H1 (cell line): ENCODE data around the gene TPPP3. TPM values are rescaled to one million over a fixed set of nuclear protein-coding genes. Genes with fewer than 3 reads are reported as not detected.

Experiments used
- BRCA1 ChIP-seq: IDR thresholded peaks from 2 replicates; pipeline ENCODE4 v1.6.1; 2012; ENCODE audit warnings: low read depth, low read length, improper control_type of control experiment
- CBX5 ChIP-seq: fragments of 300-800, 300-1000 bp; sonication (generic); IDR thresholded peaks from 2 replicates; pipeline ENCODE4 v1.7.1; 2016; ENCODE audit warnings: antibody characterized with exemption, low read length, low read depth
- CREB1 ChIP-seq: IDR thresholded peaks from 2 replicates; pipeline ENCODE4 v1.6.1; 2012; ENCODE audit warnings: inconsistent platforms
- GTF2F1 ChIP-seq: IDR thresholded peaks from 2 replicates; pipeline ENCODE4 v1.6.1; 2012; ENCODE audit warnings: low read depth, low read length, improper control_type of control experiment, borderline replicate concordance
- HDAC6 ChIP-seq: IDR thresholded peaks from one replicate; pipeline ENCODE4 v1.7.1; 2012; ENCODE audit warnings: low read depth, mild to moderate bottlenecking, inconsistent platforms, low read length, moderate library complexity
- KDM1A ChIP-seq: fragments of 200-600, 300-600 bp; sonication (generic); IDR thresholded peaks from 2 replicates; pipeline ENCODE4 v1.7.1; 2016; ENCODE audit warnings: mild to moderate bottlenecking, low read length, borderline replicate concordance
- PHF8 ChIP-seq: fragments of 200-600 bp; sonication (generic); conservative IDR thresholded peaks from 2 replicates; pipeline ENCODE4 v1.7.1; 2012; ENCODE audit warnings: low read depth, mild to moderate bottlenecking, inconsistent platforms, low read length, moderate library complexity
- POLR2A ChIP-seq, 2 experiments: IDR thresholded peaks; 1 replicate in 1 of 2; 2 replicates in 1 of 2; pipeline ENCODE4 v1.6.1; 2011; ENCODE audit warnings: low read depth in 2 of 2, low read length in 2 of 2, mild to moderate bottlenecking in 2 of 2; ENCODE audit errors: control extremely low read depth in 1 of 2
- POLR2AphosphoS5 ChIP-seq: IDR thresholded peaks from 2 replicates; pipeline ENCODE4 v1.6.1; 2011; ENCODE audit warnings: low read depth, low read length
- RFX5 ChIP-seq: IDR thresholded peaks from 2 replicates; pipeline ENCODE4 v1.6.1; 2011; ENCODE audit warnings: low read depth, low read length, improper control_type of control experiment, borderline replicate concordance
- RNF2 ChIP-seq: fragments of 200-900, 300-1000 bp; sonication (generic); IDR thresholded peaks from 2 replicates; pipeline ENCODE4 v1.7.1; 2016; ENCODE audit warnings: borderline replicate concordance, low read depth, mild to moderate bottlenecking, antibody characterized with exemption, low read length; ENCODE audit not compliant: poor library complexity, severe bottlenecking; ENCODE audit errors: missing control alignments
- SAP30 ChIP-seq: fragments of 300-600 bp; sonication (generic); IDR thresholded peaks from 2 replicates; pipeline ENCODE4 v1.7.1; 2012; ENCODE audit warnings: low read length, moderate library complexity, mild to moderate bottlenecking, inconsistent platforms; ENCODE audit not compliant: insufficient read depth, insufficient replicate concordance
- SIN3A ChIP-seq, 2 experiments: IDR thresholded peaks in 1 of 2; conservative IDR thresholded peaks in 1 of 2; 2 replicates each; pipeline ENCODE4 v1.6.1; 2011 to 2012; ENCODE audit warnings: low read length in 2 of 2, improper control_type of control experiment in 1 of 2, low read depth in 1 of 2, mild to moderate bottlenecking in 1 of 2
- SIX5 ChIP-seq: IDR thresholded peaks from 2 replicates; pipeline ENCODE4 v1.6.1; 2011; ENCODE audit warnings: mild to moderate bottlenecking, low read depth, low read length
- SUZ12 ChIP-seq: fragments of 200-600 bp; sonication (generic); IDR thresholded peaks from 2 replicates; pipeline ENCODE4 v1.6.1; 2012; ENCODE audit warnings: mild to moderate bottlenecking, inconsistent platforms, low read length, moderate library complexity, mixed read lengths
- TBP ChIP-seq: IDR thresholded peaks from 2 replicates; pipeline ENCODE4 v1.6.1; 2011; ENCODE audit warnings: low read depth, low read length, improper control_type of control experiment
- polyA plus RNA-seq, 7 experiments: library from polyadenylated mRNA; depleted of rRNA in 3 of 7; stranded (reverse) in 5 of 7; unstranded in 2 of 7; fragments of >200 nt in 5 of 7; fragments of 200-250 nt in 2 of 7; gene quantifications; 1 replicate in 5 of 7; 2 replicates in 1 of 7; 4 replicates in 1 of 7; pipeline versions ENCODE4 v1.2.1 to v1.2.3, GENCODE V29; 2011 to 2013; ENCODE audit warnings: missing spikeins in 2 of 7, mixed read lengths in 2 of 7
- total RNA-seq: library from RNA; stranded (reverse); fragmentation: NEBNext Ultra II Directional; extraction: Animal tissue kit (Norgen Biotek cat#: 25700); gene quantifications from 2 replicates; pipeline ENCODE4 v1.2.1, GENCODE V29; 2021

Gene TPPP3
- total and polyA plus RNA-seq, 2 of the 8 experiments (the other 6 are each of a cell fraction or from before 2014, with no cell fraction given): 0.77 to 1.0 TPM

DNA sequence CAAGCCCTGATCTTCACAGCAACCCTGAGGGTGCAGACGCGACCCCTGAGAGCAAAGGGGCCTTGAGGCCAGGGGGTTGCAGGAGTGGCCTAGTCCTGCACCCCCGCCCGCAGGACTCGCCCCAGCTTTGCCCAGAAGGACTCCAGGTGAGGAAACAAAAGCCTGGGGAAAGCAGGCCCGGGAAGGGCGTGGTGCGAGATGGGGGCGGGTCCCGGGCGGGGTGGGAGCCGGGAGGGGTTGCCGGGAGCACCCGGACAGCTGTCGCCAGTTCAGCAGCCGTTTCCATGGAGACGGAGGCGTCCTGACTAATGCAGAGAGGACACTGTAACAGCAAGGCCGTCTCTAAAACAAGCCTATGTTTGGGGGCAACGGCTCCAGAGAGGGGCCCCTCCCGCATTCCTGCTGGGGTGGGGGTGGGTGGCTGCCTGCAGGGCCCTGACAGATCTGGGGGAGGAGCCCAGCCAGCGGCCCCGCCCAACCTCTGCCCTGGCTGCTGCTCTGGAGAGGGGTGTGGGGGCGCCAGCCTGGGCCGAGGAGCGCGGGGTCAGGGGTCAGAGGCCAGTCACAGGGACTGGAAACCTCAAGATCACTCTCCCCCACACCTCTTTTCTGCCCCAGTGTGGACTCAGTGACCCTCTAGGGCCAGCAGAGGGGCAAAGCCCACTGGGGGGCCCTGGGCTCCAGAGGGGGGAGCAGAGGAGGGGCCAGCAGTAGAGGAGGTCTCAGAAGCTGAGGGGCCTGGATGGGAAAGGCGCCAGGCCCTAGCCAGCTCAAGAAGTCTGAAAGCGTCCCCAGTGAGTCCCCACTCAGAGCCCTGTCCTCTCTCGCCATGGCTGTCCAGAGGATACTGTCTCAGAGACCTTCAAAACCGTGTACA is 3.1 kb upstream of the TPPP3 start (continued):
- 0 out of 2 replicates have a peak, but pooled peaks have one; percentile 1 for TF ChIP-seq CREB1
- peak; percentile 89 to 91; a peak in 3 of 4 replicates for TF ChIP-seq SIN3A (conservative IDR thresholded peaks at IDR 0.05 in 1 of 2, IDR thresholded peaks at IDR 0.05 in 1 of 2; ENCODE audit: low read depth in 1 of 2, low read length in 2 of 2)
- TF ChIP-seq POLR2A (IDR thresholded peaks at IDR 0.05; ENCODE audit: control extremely low read depth in 1 of 2, low read depth in 2 of 2, low read length in 2 of 2): no peak
- TF ChIP-seq SUZ12: no peak
- no peak for TF ChIP-seq GTF2F1
- TF ChIP-seq HDAC6: no peak
- no peak for TF ChIP-seq BRCA1
- TF ChIP-seq SAP30: no peak
- no peak for TF ChIP-seq RFX5
- TF ChIP-seq POLR2AphosphoS5: no peak
- no peak for TF ChIP-seq TBP
- no peak for TF ChIP-seq PHF8
- TF ChIP-seq RNF2: no peak
- TF ChIP-seq SIX5: no peak
- no peak for TF ChIP-seq CBX5
- TF ChIP-seq KDM1A: no peak
